ENCODE data around the gene TALDO1.
A peak's percentile ranks its signal among the peaks of the same experiment; 100 is the strongest.

The TALDO1 gene

DNA sequence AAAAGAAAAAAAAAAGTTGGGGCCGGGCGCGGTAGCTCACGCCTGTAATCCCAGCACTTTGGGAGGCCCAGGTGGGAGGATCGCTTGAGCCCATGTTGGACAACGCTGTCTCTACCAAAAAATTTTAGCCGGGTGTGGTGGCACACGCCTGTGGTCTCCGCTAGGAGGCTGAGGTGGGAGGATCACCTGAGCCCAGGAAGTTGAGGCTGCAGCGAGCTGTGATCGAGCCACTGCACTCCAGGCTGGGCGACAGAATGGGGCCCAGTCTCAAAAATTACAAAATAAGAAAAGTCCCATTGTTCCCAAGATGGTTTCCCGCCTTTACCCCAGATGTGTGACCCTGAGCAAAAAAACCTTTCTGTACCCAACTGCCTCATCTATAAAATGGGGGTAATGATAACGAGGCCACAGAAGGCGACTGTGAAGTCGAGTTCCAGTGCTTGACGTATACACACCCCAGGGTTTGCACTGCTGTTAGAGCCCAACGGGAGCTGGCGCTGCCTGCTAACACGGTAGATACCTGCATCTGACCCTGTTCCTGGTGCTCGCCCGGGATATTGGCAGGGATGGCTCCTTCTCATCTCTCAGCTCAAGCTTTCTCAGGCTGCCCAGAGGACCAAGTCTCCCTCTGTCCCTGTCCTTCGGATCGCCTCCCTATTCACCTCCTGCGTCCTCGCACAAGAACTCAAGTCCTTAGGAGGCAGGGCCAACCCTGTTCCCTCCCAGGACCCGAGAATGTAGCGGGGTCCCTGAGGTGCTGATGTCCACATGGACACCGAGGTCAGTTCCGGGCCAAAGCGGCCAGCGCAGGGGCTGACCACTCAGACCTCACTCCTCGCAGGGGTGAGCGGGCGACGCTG is 61.4 kb downstream of the TALDO1 start:
- Histone ChIP-seq H3K9ac (ENCODE audit: low read depth, low read length, poor library complexity, severe bottlenecking) (peak overlapping the region; percentile 93), H3F3A (ENCODE audit: low read depth) (no peaks in the 10 kb centered on the region; the same call in 1 of the 2 replicates), H3K27me3 (ENCODE audit: insufficient read depth, low read length, poor library complexity, severe bottlenecking) (peaks cover 5% of the 10 kb centered on the region), H3K4me1 (ENCODE audit: insufficient read depth, low read length, poor library complexity, severe bottlenecking) (peaks cover 40% of the 10 kb centered on the region), H3K4me2 (ENCODE audit: low read depth, low read length, poor library complexity, severe bottlenecking) (peak overlapping the region; percentile 94), H3K9me3 (ENCODE audit: insufficient read depth, low read depth, low read length) (no peaks in the 10 kb centered on the region), H3K4me3 (ENCODE audit: low read length, poor library complexity, severe bottlenecking) (peak overlapping the region; percentile 89), H3K79me2 (ENCODE audit: insufficient read depth, low read length) (peaks cover 66% of the 10 kb centered on the region), H2AFZ (ENCODE audit: low read length) (peak overlapping the region; percentile 86), H3K9me2 (replicated peaks; ENCODE audit: low read depth, low read length) (no peaks in the 10 kb centered on the region), H4K20me1 (ENCODE audit: insufficient read depth, low read length, poor library complexity, severe bottlenecking) (peaks cover 37% of the 10 kb centered on the region), H3K36me3 (ENCODE audit: insufficient read depth, low read length) (peaks cover 20% of the 10 kb centered on the region; the same call in 1 of the 2 replicates)
- TF ChIP-seq, protein P1, sequence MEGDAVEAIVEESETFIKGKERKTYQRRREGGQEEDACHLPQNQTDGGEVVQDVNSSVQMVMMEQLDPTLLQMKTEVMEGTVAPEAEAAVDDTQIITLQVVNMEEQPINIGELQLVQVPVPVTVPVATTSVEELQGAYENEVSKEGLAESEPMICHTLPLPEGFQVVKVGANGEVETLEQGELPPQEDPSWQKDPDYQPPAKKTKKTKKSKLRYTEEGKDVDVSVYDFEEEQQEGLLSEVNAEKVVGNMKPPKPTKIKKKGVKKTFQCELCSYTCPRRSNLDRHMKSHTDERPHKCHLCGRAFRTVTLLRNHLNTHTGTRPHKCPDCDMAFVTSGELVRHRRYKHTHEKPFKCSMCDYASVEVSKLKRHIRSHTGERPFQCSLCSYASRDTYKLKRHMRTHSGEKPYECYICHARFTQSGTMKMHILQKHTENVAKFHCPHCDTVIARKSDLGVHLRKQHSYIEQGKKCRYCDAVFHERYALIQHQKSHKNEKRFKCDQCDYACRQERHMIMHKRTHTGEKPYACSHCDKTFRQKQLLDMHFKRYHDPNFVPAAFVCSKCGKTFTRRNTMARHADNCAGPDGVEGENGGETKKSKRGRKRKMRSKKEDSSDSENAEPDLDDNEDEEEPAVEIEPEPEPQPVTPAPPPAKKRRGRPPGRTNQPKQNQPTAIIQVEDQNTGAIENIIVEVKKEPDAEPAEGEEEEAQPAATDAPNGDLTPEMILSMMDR (conservative IDR thresholded peaks at IDR 0.05; ENCODE audit: low read length): no peak
- TF ChIP-seq EZH2phosphoT487 (IDR thresholded peaks at IDR 0.05; ENCODE audit: borderline replicate concordance): no peak

DNA sequence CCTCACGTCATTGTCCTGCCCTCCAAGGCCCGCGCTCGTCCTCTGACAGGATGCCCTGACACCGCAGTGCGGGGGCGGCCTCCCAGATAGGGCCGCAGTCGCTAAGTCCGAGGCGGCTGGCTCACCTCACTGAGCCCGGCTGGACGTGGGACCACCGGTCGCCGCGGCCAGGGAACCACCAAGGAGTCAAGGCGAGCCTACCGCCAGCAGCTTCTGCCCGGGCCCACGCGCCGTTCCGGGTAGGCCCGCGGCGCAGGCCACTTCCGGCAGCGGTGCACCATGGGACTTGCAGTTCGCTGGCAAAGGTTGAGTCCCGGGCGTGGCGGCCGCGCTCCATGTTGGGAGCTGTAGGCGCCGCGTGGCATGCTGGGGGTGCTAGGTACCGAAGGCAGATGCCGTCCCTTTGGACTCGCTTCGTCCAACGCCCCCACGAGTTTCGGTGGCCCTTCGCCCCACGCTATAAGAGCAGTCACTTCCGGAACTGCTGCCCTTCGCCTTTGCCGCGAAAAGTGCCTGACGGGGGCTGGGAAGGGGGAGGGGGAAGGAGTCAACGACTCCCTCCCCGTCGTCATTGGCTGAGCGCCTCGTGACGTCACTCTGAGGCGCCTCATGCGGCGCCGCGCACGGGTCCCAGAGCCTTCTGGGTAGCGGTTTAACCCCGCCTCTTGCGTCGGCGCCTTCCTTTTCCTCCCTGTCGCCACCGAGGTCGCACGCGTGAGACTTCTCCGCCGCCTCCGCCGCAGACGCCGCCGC is 62.2 kb downstream of the TALDO1 start, which contains the start of gene RPLP2:
TSS of gene RPLP2 (plus strand) at position 681 of the 753 bp plus-strand sequence. CDS start 268 bp downstream, outside the sequence.
- no peak for TF ChIP-seq EZH2phosphoT487 (IDR thresholded peaks at IDR 0.05; ENCODE audit: borderline replicate concordance)
- TF ChIP-seq, protein P1 (conservative IDR thresholded peaks at IDR 0.05; ENCODE audit: low read length): no peak
- Histone ChIP-seq H3K9me2 (replicated peaks; ENCODE audit: low read depth, low read length) (no peaks in the 10 kb centered on the region), H3K36me3 (ENCODE audit: insufficient read depth, low read length) (peaks cover 20% of the 10 kb centered on the region; the same call in 1 of the 2 replicates), H4K20me1 (ENCODE audit: insufficient read depth, low read length, poor library complexity, severe bottlenecking) (peaks cover 32% of the 10 kb centered on the region), H3K79me2 (ENCODE audit: insufficient read depth, low read length) (peaks cover 58% of the 10 kb centered on the region), H3K27me3 (ENCODE audit: insufficient read depth, low read length, poor library complexity, severe bottlenecking) (peaks cover 5% of the 10 kb centered on the region), H3K4me1 (ENCODE audit: insufficient read depth, low read length, poor library complexity, severe bottlenecking) (peaks cover 32% of the 10 kb centered on the region), H3K9me3 (ENCODE audit: insufficient read depth, low read depth, low read length) (no peaks in the 10 kb centered on the region), H3K9ac (ENCODE audit: low read depth, low read length, poor library complexity, severe bottlenecking) (peak within 1 kb of the TSS; percentile 93), H3K4me2 (ENCODE audit: low read depth, low read length, poor library complexity, severe bottlenecking) (peak within 1 kb of the TSS; percentile 94), H2AFZ (ENCODE audit: low read length) (peak within 1 kb of the TSS; percentile 86), H3F3A (ENCODE audit: low read depth) (no peaks in the 10 kb centered on the region; the same call in 1 of the 2 replicates), H3K4me3 (ENCODE audit: low read length, poor library complexity, severe bottlenecking) (peak within 1 kb of the TSS; percentile 89)

- no peaks in the 10 kb centered on the region for H3K9me2 ChIP-seq (replicated peaks; ENCODE audit: low read depth, low read length)
- H3K4me2 ChIP-seq (ENCODE audit: low read depth, low read length, poor library complexity, severe bottlenecking): peak overlapping the region; percentile 84
- no peaks in the 10 kb centered on the region for H3K9me3 ChIP-seq (ENCODE audit: insufficient read depth, low read depth, low read length)
- H3F3A ChIP-seq (ENCODE audit: low read depth): no peaks in the 10 kb centered on the region; the same call in 1 of the 2 replicates
- TF ChIP-seq, protein P1 (conservative IDR thresholded peaks at IDR 0.05; ENCODE audit: low read length): no peak
- no peak for TF ChIP-seq EZH2phosphoT487 (IDR thresholded peaks at IDR 0.05; ENCODE audit: borderline replicate concordance)
- H3K9ac ChIP-seq (ENCODE audit: low read depth, low read length, poor library complexity, severe bottlenecking): peak overlapping the region; percentile 93
- H3K36me3 ChIP-seq (ENCODE audit: insufficient read depth, low read length): peaks cover 20% of the 10 kb centered on the region; the same call in 1 of the 2 replicates
- peak overlapping the region; percentile 89 for H3K4me3 ChIP-seq (ENCODE audit: low read length, poor library complexity, severe bottlenecking)
- H3K4me1 ChIP-seq (ENCODE audit: insufficient read depth, low read length, poor library complexity, severe bottlenecking): peaks cover 28% of the 10 kb centered on the region
- H4K20me1 ChIP-seq (ENCODE audit: insufficient read depth, low read length, poor library complexity, severe bottlenecking): peaks cover 30% of the 10 kb centered on the region
- peaks cover 5% of the 10 kb centered on the region for H3K27me3 ChIP-seq (ENCODE audit: insufficient read depth, low read length, poor library complexity, severe bottlenecking)
- H3K79me2 ChIP-seq (ENCODE audit: insufficient read depth, low read length): peaks cover 55% of the 10 kb centered on the region
- no peak overlapping the region for H2AFZ ChIP-seq (ENCODE audit: low read length)
Measured at GRCh38 chr11:810040-810567, 62.8 kb downstream of the TALDO1 start.

Data from Loucy (cell line).